Osteocyte (in vitro differentiated cells): Measurements from ENCODE around the gene SEMA4G. TPM values are rescaled to one million over a fixed set of nuclear protein-coding genes. Genes with fewer than 3 reads are reported as not detected.

Source experiments
- DNase-seq: peaks from one replicate; pipeline ENCODE4 v3.0.0; 2021; ENCODE audit warnings: mixed read lengths; ENCODE audit not compliant: unreplicated experiment; ENCODE audit errors: extremely low spot score
- H3K27ac Mint-ChIP-seq: one replicate; pipeline ENCODE4 v1.8.0; 2021; ENCODE audit warnings: mild to moderate bottlenecking, mixed read lengths; ENCODE audit not compliant: unreplicated experiment
- H3K27me3 Mint-ChIP-seq: one replicate; pipeline ENCODE4 v1.8.0; 2021; ENCODE audit warnings: mixed read lengths; ENCODE audit not compliant: unreplicated experiment
- H3K36me3 Mint-ChIP-seq: one replicate; pipeline ENCODE4 v1.8.0; 2021; ENCODE audit warnings: mixed read lengths; ENCODE audit not compliant: unreplicated experiment
- H3K4me1 Mint-ChIP-seq: one replicate; pipeline ENCODE4 v1.8.0; 2021; ENCODE audit warnings: mixed read lengths; ENCODE audit not compliant: unreplicated experiment
- H3K4me3 Mint-ChIP-seq: one replicate; pipeline ENCODE4 v1.8.0; 2021; ENCODE audit warnings: mild to moderate bottlenecking, moderate library complexity, mixed read lengths; ENCODE audit not compliant: unreplicated experiment
- H3K9me3 Mint-ChIP-seq: one replicate; pipeline ENCODE4 v1.8.0; 2021; ENCODE audit warnings: mixed read lengths; ENCODE audit not compliant: unreplicated experiment
- CTCF ChIP-seq: fragments of 200-600 bp; sonication (generic); IDR thresholded peaks from 2 replicates; pipeline ENCODE4 v1.5.0; 2021; ENCODE audit warnings: antibody characterized with exemption, mild to moderate bottlenecking, moderate library complexity
- total RNA-seq: library from RNA; stranded (reverse); gene quantifications from 2 replicates; pipeline ENCODE4 v1.2.1, GENCODE V29; 2021

Gene SEMA4G
- total RNA-seq, 1 donor from 2014 or later, result 7.1 TPM

- Mint-ChIP-seq H3K4me3 (no peak overlapping the region), H3K4me1 (peaks cover 23% of the 10 kb centered on the region), H3K36me3 (peaks cover 13% of the 10 kb centered on the region), H3K27ac (no peak overlapping the region), H3K27me3 (no peaks in the 10 kb centered on the region), H3K9me3 (no peaks in the 10 kb centered on the region)
- no peak for DNase-seq
- no peak for TF ChIP-seq CTCF
Measured at GRCh38 chr10:101002456-101002855, 33.2 kb downstream of the SEMA4G start.

GRCh38 chr10:101003639-101004206 is 34.4 kb downstream of the SEMA4G start:
- no peak for TF ChIP-seq CTCF
- DNase-seq, result no peak
- peaks cover 13% of the 10 kb centered on the region for H3K36me3 Mint-ChIP-seq
- peaks cover 16% of the 10 kb centered on the region for H3K4me1 Mint-ChIP-seq
- H3K27me3 Mint-ChIP-seq, result no peaks in the 10 kb centered on the region
- H3K9me3 Mint-ChIP-seq, result no peaks in the 10 kb centered on the region
- no peak overlapping the region for H3K27ac Mint-ChIP-seq
- no peak overlapping the region for H3K4me3 Mint-ChIP-seq

GRCh38 chr10:101005361-101005760 is 36.1 kb downstream of the SEMA4G start:
- no peak overlapping the region for H3K4me3 Mint-ChIP-seq
- H3K27me3 Mint-ChIP-seq, result no peaks in the 10 kb centered on the region
- H3K36me3 Mint-ChIP-seq, result peaks cover 13% of the 10 kb centered on the region
- no peak for TF ChIP-seq CTCF
- peaks cover 15% of the 10 kb centered on the region for H3K4me1 Mint-ChIP-seq
- no peaks in the 10 kb centered on the region for H3K9me3 Mint-ChIP-seq
- no peak for DNase-seq
- H3K27ac Mint-ChIP-seq, result no peak overlapping the region

GRCh38 chr10:101005869-101006567 is 36.7 kb downstream of the SEMA4G start:
- peak overlapping the region; percentile 34 for H3K27ac Mint-ChIP-seq
- no peaks in the 10 kb centered on the region for H3K27me3 Mint-ChIP-seq
- peaks cover 13% of the 10 kb centered on the region for H3K36me3 Mint-ChIP-seq
- no peaks in the 10 kb centered on the region for H3K9me3 Mint-ChIP-seq
- no peak overlapping the region for H3K4me3 Mint-ChIP-seq
- no peak for TF ChIP-seq CTCF
- no peak for DNase-seq
- peaks cover 11% of the 10 kb centered on the region for H3K4me1 Mint-ChIP-seq

GRCh38 chr10:101006593-101007098 is 37.3 kb downstream of the SEMA4G start:
- Mint-ChIP-seq H3K27me3 (no peaks in the 10 kb centered on the region), H3K4me1 (peaks cover 5% of the 10 kb centered on the region), H3K4me3 (no peak overlapping the region), H3K27ac (peak overlapping the region; percentile 34), H3K36me3 (peaks cover 13% of the 10 kb centered on the region), H3K9me3 (no peaks in the 10 kb centered on the region)
- no peak for TF ChIP-seq CTCF
- DNase-seq, result no peak
